NCI-H1048 (cell line): ENCODE measurements around the gene SFSWAP.
"Not testable (repeated sequence)": the region's sequence is repeated elsewhere in the genome, so short reads cannot be mapped to it uniquely, and the experiment has no call there.

ENCODE experiments used
- DNase-seq: peaks from one replicate; lab custom pipeline; 2025; lab: John Stamatoyannopoulos, UW

The SFSWAP gene

DNA sequence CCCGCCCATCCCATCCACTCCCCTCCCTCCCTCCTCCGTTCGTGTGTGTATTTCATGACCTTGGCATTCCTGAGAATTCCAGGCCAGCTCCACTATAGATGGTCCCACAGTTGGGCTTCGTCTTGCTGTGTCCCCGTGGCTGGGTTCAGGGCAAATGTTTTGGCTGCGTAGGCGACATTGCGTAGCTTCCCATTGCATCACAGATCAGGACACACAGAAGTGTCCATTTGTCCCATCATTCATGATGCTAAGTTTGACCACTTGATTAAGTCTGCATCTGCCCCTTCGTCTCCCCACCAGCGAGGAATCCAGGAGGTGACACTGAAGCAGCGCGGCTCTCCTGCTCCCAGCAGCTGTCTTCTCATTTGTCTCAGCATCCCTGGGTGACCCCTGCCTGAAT, 78.7 kb downstream of the SFSWAP start:
- no peak for DNase-seq

GRCh38 chr12:131793243-131794022, 82.5 kb downstream of the SFSWAP start:
- DNase-seq, result no peak

DNA sequence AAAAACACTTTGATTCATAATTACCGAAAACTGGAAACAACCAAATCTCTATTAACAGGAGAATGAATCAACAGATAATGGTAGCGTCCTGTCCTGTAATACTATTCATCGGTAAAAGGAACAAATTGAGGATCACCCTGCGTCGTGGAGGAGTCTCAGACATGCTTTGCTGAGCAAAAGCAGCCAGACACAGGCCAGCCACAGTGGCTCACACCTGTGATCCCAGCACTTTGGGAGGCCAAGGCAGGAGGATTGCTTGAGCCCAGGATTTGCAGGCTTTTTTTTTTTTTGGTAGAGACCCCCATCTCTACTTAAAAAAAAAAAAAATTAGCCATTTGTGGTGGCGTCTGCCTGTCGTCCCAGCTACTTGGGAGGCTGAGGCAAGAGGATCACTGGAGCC, 83.2 kb downstream of the SFSWAP start:
- DNase-seq, result no peak

- no peak for DNase-seq
Measured at GRCh38 chr12:131794573-131794972, 83.7 kb downstream of the SFSWAP start.

- no peak for DNase-seq
Measured at GRCh38 chr12:131795064-131795463, 84.2 kb downstream of the SFSWAP start.

DNA sequence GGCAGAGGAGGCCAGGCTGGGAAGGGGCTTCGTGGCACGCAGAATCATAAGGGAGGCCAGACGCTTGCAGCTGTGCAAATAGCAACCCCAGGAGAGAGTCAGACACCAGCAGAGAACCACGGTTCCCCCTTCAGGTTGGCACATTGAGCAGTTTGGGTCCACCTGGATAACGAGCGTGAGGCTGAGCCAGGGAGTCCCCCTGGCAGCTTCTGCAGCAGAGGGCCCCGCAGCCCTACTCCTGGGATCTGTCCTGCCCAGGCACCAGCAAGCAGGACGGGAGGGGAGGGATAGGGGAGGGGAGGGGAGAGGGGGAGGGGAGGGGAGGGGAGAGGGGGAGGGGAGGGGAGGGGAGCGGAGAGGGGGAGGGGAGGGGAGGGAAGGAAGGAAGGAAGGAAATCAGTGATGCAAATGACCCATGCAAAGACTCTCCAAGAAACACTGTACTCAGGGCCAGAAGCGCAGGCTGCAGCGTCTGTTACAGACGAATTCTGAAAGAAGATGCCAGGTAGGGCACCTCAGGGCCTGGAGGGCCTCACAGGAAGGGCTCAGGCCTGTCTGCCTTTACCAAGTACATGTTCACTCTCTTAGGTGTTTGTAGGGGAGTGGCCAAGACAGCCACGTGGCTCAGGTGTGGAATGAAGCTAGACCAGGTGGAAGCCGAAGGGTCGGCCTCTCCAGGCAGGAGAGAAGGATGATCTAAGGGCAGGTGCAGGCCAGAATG, 85.0 kb downstream of the SFSWAP start:
- no peak for DNase-seq

- no peak for DNase-seq
Measured at GRCh38 chr12:131796411-131796736, 85.5 kb downstream of the SFSWAP start.

- DNase-seq, result no peak
Measured at GRCh38 chr12:131796754-131797587, 86.1 kb downstream of the SFSWAP start.

DNA sequence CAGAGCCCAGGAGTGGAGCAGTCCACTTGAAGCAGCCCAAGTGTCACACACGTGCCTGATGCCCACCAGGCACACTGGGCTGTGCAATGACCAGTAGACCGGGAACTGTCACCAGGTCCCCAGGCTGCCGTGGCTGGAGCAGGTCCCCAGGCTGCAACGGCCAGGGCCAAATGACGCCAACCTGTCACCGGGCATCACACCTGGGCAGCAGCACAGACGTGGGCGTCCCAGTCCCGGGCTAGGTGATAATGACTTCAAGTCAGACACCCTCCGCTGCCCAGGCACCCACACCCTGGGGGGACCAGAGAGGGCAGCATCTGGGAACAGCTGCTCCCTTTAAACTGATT, 86.7 kb downstream of the SFSWAP start:
- no peak for DNase-seq

- no peak for DNase-seq
Measured at GRCh38 chr12:131799195-131799594, 88.3 kb downstream of the SFSWAP start.

DNA sequence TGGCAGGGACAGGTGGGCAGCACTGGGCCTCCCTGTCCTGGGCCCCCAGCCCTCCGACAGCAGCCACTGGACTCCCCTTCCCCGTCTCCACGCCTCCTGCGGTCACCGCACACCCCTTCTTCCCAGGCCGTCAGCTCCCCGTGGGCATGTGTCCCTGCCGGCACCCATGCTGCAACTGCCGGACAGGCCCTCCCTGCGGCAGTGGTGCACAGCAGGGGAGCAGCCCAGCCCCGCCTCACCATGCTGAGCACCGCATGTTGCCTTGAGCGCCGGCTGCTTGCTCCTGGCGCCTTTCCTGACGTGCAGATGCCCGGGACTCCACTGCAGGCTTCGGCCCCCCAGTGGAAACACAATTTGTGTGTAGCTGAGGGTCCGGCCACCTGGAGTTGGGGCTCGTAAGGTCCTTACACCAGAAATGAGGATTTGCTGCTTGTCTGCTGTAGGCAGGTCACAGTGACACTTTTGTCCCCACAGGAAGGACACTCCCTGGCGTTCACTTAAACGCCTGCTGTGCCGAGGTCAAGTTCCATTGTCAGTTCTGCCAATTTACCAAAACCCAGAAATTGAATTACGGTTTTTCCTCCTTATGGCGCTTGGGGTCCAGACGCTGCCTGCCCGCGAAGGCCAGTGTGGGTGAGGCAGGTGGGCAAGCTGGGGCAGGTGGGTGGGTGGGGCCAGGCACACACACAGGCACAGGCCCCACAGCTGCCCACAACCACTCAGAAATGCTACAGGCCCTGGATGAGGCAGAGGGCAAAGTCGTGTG, 89.1 kb downstream of the SFSWAP start:
- no peak for DNase-seq

DNA sequence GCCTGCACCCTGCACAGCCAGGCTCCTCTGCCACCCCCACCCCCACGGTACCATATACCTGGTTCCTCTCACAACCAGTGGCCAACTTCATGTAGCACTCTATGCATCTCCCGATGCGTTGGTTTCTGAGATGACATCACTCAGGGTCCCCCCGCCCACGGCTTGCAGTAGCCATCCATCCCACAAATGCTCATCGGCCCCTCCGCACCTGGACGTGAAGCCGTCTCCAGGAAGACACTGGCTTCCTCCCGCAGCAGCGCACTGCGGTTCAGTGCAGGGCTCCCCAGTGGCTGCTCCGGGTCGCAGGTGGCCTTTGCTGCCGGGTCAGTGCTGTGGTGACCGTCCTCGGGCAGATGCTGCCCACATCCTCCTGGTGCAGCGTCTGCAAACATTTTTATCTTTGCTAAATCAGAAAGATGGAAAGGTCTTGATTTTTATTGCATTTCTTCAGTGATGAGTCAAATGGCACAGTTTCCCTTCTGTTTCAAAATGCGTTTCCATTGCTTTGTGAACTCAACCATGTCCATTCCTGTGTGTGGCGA, 89.8 kb downstream of the SFSWAP start:
- DNase-seq, result no peak

DNA sequence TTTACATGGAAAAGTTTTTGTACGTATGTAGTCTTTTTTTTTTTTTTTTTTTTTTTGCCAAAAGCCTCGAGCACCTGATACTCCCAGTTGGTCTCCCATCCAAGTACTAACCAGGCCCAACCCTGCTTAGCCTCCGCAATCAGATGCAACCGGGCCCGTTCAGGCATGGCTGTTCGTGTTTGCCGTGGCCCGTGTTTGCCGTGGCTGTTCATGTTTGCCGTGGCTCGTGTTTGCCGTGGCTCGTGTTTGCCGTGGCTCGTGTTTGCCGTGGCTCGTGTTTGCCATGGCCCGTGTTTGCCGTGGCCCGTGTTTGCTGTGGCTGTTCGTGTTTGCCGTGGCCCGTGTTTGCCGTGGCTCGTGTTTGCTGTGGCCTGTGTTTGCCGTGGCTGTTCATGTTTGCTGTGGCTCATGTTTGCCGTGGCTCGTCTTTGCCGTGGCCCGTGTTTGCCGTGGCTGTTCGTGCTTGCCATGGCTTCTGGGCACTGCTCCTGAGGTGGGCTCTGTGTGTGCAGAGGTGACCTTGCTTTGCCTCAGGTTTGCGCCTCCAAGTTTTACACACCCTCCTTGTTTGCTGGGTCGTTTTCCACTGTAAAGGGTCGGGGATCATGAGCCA, 90.5 kb downstream of the SFSWAP start:
- no peak for DNase-seq

DNA sequence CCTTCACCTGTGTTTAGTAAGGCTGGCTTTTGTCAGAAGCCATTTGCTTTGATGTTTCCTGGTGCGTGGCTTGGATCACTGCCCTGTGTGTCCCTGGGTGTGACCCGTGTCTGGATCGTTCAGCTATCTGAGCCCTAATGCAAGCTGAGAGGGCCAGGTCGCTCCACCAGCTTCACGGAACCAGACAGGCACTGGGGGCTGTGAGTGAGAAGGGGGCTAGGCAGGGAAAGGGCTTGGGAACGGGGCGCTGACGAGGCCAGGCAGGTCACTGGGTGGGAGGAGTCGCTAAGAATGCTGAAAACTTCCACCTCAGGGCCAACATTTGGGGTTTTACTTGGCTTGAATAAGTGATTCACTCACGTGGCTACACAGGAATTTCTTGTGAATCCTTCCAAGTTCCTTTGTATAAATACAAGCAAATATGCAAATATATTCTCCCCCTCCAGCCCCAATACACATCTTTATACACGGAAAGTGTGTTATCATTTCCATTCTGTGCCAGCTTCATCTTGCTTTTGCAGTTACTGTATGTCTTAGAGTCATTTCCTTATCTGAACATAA, 93.2 kb downstream of the SFSWAP start:
- DNase-seq, result no peak

DNA sequence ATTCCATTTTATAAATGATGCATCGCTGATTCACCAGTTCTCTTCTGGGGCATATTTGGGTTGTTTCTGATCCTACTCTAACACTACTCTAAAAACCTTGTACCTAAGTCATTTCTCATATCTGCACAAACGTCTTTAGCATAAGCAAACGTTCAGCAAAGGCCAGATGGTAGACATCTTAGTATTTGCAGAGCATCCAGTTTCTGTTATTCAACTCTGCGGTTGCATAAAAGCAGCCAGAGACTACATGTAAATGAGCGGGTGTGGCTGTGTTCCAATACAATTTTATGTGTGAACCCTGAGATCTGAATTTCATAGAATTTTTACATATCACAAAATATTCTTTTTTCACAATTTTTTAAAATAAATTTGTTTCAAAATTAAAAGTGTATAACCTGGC, 94.5 kb downstream of the SFSWAP start:
- DNase-seq, result no peak

- no peak for DNase-seq
Measured at GRCh38 chr12:131806674-131807073, 95.8 kb downstream of the SFSWAP start.

- DNase-seq, result no peak
Measured at GRCh38 chr12:131808744-131809371, 98.0 kb downstream of the SFSWAP start.

DNA sequence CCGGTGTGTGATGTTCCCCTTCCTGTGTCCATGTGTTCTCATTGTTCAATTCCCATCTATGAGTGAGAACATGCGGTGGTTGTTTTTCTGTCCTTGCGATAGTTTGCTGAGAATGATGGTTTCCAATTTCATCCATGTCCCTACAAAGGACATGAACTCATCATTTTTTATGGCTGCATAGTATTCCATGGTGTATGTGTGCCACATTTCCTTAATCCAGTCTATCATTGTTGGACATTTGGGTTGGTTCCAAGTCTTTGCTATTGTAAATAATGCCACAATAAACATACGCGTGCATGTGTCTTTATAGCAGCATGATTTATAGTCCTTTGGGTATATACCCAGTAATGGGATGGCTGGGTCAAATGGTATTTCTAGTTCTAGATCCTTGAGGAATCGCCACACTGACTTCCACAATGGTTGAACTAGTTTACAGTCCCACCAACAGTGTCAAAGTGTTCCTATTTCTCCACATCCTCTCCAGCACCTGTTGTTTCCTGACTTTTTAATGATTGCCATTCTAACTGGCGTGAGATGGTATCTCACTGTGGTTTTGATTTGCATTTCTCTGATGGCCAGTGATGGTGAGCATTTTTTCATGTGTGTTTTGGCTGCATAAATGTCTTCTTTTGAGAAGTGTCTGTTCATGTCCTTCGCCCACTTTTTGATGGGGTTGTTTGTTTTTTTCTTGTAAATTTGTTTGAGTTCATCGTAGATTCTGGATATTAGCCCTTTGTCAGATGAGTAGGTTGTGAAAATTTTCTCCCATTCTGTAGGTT, 98.8 kb downstream of the SFSWAP start:
- DNase-seq, result not testable (repeated sequence)

- DNase-seq, result no peak
Measured at GRCh38 chr12:131810726-131811125, 99.8 kb downstream of the SFSWAP start.

DNA sequence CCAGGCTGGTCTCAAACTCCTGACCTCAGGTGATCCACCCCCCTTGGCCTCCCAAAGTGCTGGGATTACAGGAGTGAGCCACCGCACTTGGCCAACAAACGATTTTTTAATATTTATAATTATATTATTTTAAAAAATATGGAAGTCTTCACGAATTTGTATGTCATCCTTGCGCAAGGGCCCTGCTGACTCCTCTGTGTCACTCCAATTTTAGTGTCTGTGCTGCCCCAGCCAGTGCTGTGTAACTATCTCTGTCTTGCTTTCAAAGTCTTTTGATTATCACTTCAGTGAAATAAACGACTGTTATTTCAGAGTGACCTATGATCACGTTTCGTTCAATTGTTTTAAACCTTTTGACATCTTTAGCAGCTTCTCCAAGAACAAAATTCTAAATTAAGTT, 104.2 kb downstream of the SFSWAP start:
- no peak for DNase-seq
